OCI-LY3 (cell line): ENCODE measurements around the gene PRODH2.

Source experiments
- EZH2phosphoT487 ChIP-seq: fragments of 200-600 bp; shearing (Covaris generic); IDR thresholded peaks from 2 replicates; pipeline ENCODE4 v1.6.1; 2018; ENCODE audit warnings: antibody characterized with exemption, mixed run types, low read depth
- TF ChIP-seq, protein P1 (sequence below): fragments of 200-600, 300-600 bp; sonication (generic); IDR thresholded peaks from 2 replicates; pipeline ENCODE4 v1.5.1; 2014; ENCODE audit warnings: antibody characterized with exemption, low read length, low read depth

DNA sequence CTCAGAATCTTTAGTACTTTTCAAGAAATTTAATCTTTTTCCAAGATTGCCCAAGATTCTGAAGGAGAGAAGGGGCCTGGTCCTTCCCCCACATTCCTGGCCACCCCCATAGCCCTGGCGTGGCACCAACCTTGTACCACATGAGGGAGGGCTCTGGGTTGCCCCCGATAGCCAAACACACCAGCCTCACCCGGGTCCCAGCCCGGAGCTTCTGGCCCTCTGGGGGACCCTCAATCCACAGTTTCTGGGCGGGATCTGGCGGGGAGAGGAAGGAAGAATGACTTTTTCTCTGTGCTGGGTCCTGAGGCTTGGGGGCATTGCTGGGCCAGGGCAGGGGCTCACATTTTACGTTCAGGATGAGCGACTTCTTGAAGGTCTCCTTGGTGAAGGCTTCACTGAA is 35.3 kb upstream of the PRODH2 start:
- TF ChIP-seq, protein P1, sequence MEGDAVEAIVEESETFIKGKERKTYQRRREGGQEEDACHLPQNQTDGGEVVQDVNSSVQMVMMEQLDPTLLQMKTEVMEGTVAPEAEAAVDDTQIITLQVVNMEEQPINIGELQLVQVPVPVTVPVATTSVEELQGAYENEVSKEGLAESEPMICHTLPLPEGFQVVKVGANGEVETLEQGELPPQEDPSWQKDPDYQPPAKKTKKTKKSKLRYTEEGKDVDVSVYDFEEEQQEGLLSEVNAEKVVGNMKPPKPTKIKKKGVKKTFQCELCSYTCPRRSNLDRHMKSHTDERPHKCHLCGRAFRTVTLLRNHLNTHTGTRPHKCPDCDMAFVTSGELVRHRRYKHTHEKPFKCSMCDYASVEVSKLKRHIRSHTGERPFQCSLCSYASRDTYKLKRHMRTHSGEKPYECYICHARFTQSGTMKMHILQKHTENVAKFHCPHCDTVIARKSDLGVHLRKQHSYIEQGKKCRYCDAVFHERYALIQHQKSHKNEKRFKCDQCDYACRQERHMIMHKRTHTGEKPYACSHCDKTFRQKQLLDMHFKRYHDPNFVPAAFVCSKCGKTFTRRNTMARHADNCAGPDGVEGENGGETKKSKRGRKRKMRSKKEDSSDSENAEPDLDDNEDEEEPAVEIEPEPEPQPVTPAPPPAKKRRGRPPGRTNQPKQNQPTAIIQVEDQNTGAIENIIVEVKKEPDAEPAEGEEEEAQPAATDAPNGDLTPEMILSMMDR = no peak
- no peak for TF ChIP-seq EZH2phosphoT487
